Renal cortex interstitium (tissue), 11 donors: ENCODE results near the gene HNRNPUL1. TPM values are rescaled to one million over a fixed set of nuclear protein-coding genes. Genes with fewer than 3 reads are reported as not detected.
"Not testable (repeated sequence)": the region's sequence is repeated elsewhere in the genome, so short reads cannot be mapped to it uniquely, and the experiment has no call there.

Experiments used
- DNase-seq, 11 donors: peaks; one replicate each; pipeline ENCODE4 v3.0.0-alpha.2; 2013; ENCODE audit warnings: low read depth in 9 of 11, low spot score in 4 of 11; ENCODE audit errors: extremely low read depth in 1 of 11
- polyA plus RNA-seq, 3 donors: library from polyadenylated mRNA; unstranded; fragments of 120-200 nt; gene quantifications; one replicate each; pipeline ENCODE4 v1.2.1, GENCODE V29; 2013; ENCODE audit not compliant: insufficient read length in 3 of 3

Gene HNRNPUL1
- polyA plus RNA-seq, 3 donors, result 200 to 215 (median 202) TPM

- peak in 6 of 11 donors; percentile 32 to 63 (median 38) for DNase-seq
Observed at GRCh38 chr19:41263042-41263849, 926 bp upstream of the HNRNPUL1 start.

- peak in 10 of 11 donors; percentile 31 to 58 (median 42) for DNase-seq
Observed at GRCh38 chr19:41264581-41265394, 616 bp downstream of the HNRNPUL1 start.

GRCh38 chr19:41265395-41266153 is 1.4 kb downstream of the HNRNPUL1 start:
- DNase-seq, result peak in 9 of 11 donors; percentile 9 to 28 (median 20)

GRCh38 chr19:41269055-41269454 is 4.9 kb downstream of the HNRNPUL1 start:
- no peak for DNase-seq

GRCh38 chr19:41269571-41269970 is 5.4 kb downstream of the HNRNPUL1 start:
- DNase-seq, result no peak

GRCh38 chr19:41273076-41273475 is 8.9 kb downstream of the HNRNPUL1 start:
- no peak for DNase-seq

GRCh38 chr19:41274802-41275201 is 10.6 kb downstream of the HNRNPUL1 start:
- no peak for DNase-seq

- DNase-seq, result no peak
Observed at GRCh38 chr19:41276231-41276630, 12.1 kb downstream of the HNRNPUL1 start.

- no peak for DNase-seq
Observed at GRCh38 chr19:41278478-41278877, 14.3 kb downstream of the HNRNPUL1 start.

- no peak for DNase-seq
Observed at GRCh38 chr19:41288673-41289530, 24.7 kb downstream of the HNRNPUL1 start.

GRCh38 chr19:41289814-41290213 is 25.6 kb downstream of the HNRNPUL1 start:
- not testable (repeated sequence) for DNase-seq

- no peak for DNase-seq
Observed at GRCh38 chr19:41294393-41294792, 30.2 kb downstream of the HNRNPUL1 start.

- no peak for DNase-seq
Observed at GRCh38 chr19:41295499-41295898, 31.3 kb downstream of the HNRNPUL1 start.

GRCh38 chr19:41296433-41296871 is 32.3 kb downstream of the HNRNPUL1 start:
- no peak for DNase-seq

- no peak for DNase-seq
Observed at GRCh38 chr19:41297628-41298347, 33.6 kb downstream of the HNRNPUL1 start.

- peak in 1 of 11 donors; percentile 18 for DNase-seq
Observed at GRCh38 chr19:41298348-41298964, 34.3 kb downstream of the HNRNPUL1 start.

- no peak for DNase-seq
Observed at GRCh38 chr19:41299046-41299754, 35.0 kb downstream of the HNRNPUL1 start.
